GM23338 (cell line): Measurements from ENCODE around the gene SLC39A7. TPM values are rescaled to one million over a fixed set of nuclear protein-coding genes. Genes with fewer than 3 reads are reported as not detected.
"Not testable (repeated sequence)": the region's sequence is repeated elsewhere in the genome, so short reads cannot be mapped to it uniquely, and the experiment has no call there.

Experiments
- ATAC-seq: fragments of 200-7000 bp; cut with Tn5 transposase; 3 replicates; pipeline ENCODE4 v1.9.1; 2020
- DNase-seq: peaks from one replicate; pipeline ENCODE4 v3.0.0-alpha.2; 2015; ENCODE audit warnings: low spot score
- H2AFZ ChIP-seq: fragments of 200-600 bp; sonication (generic); 2 replicates; pipeline ENCODE4 v1.8.0; 2016; ENCODE audit warnings: antibody characterized with exemption, mild to moderate bottlenecking, moderate library complexity
- H3F3A ChIP-seq: fragments of 200-600 bp; sonication (generic); replicated peaks from 2 replicates; pipeline ENCODE4 v1.8.0; 2017; ENCODE audit warnings: antibody characterized with exemption, mixed run types, low read depth
- H3K27ac ChIP-seq: fragments of 200-600 bp; sonication (generic); 2 replicates; pipeline ENCODE4 v1.6.1; 2016; ENCODE audit warnings: low read depth
- H3K27me3 ChIP-seq: fragments of 200-600 bp; sonication (generic); 2 replicates; pipeline ENCODE4 v1.8.0; 2016; ENCODE audit warnings: mild to moderate bottlenecking, mixed run types, moderate library complexity; ENCODE audit not compliant: insufficient read depth
- H3K36me3 ChIP-seq: fragments of 200-600 bp; sonication (generic); 2 replicates; pipeline ENCODE4 v1.8.0; 2016; ENCODE audit warnings: mild to moderate bottlenecking; ENCODE audit not compliant: insufficient read depth
- H3K4me1 ChIP-seq: fragments of 200-600 bp; sonication (generic); 2 replicates; pipeline ENCODE4 v1.8.0; 2016; ENCODE audit warnings: mild to moderate bottlenecking, moderate library complexity; ENCODE audit not compliant: insufficient read depth
- H3K4me2 ChIP-seq: fragments of 200-600 bp; sonication (generic); 2 replicates; pipeline ENCODE4 v1.7.1; 2017; ENCODE audit warnings: mixed run types
- H3K4me3 ChIP-seq: fragments of 200-600 bp; sonication (generic); 2 replicates; pipeline ENCODE4 v1.6.1; 2016; ENCODE audit warnings: mixed run types
- H3K79me2 ChIP-seq: fragments of 200-600 bp; sonication (generic); replicated peaks from 2 replicates; pipeline ENCODE4 v1.8.0; 2017; ENCODE audit warnings: mild to moderate bottlenecking; ENCODE audit not compliant: insufficient read depth
- H3K9me2 ChIP-seq: fragments of 200-600 bp; sonication (generic); 2 replicates; pipeline ENCODE4 v1.8.0; 2017; ENCODE audit not compliant: insufficient read depth
- H4K20me1 ChIP-seq: fragments of 200-600 bp; sonication (generic); replicated peaks from 2 replicates; pipeline ENCODE4 v1.8.0; 2017; ENCODE audit warnings: mild to moderate bottlenecking; ENCODE audit not compliant: insufficient read depth
- H3K27ac Mint-ChIP-seq: 2 replicates; pipeline ENCODE4 v1.8.0; 2020; ENCODE audit warnings: inconsistent platforms, mild to moderate bottlenecking, moderate library complexity, mixed read lengths
- H3K27me3 Mint-ChIP-seq: 3 replicates; pipeline ENCODE4 v1.8.0; 2022; ENCODE audit warnings: low read depth, mild to moderate bottlenecking, moderate library complexity, mixed read lengths, inconsistent platforms; ENCODE audit not compliant: insufficient read depth, poor library complexity
- H3K36me3 Mint-ChIP-seq: 3 replicates; pipeline ENCODE4 v1.8.0; 2021; ENCODE audit warnings: low read depth, mild to moderate bottlenecking, inconsistent platforms, moderate library complexity, mixed read lengths
- H3K4me1 Mint-ChIP-seq: 3 replicates; pipeline ENCODE4 v1.8.0; 2020; ENCODE audit warnings: mild to moderate bottlenecking, inconsistent platforms, mixed read lengths
- H3K4me3 Mint-ChIP-seq: 3 replicates; pipeline ENCODE4 v1.8.0; 2021; ENCODE audit warnings: moderate library complexity, mild to moderate bottlenecking, inconsistent platforms, mixed read lengths
- H3K9me3 Mint-ChIP-seq: 3 replicates; pipeline ENCODE4 v1.8.0; 2020; ENCODE audit warnings: moderate library complexity, mild to moderate bottlenecking, inconsistent platforms, mixed read lengths
- CREB1 ChIP-seq: fragments of 250-450 bp; sonication (Bioruptor Pico); IDR thresholded peaks from 2 replicates; pipeline ENCODE4 v1.5.0; 2020; ENCODE audit warnings: low read depth, mild to moderate bottlenecking, moderate library complexity
- CTCF ChIP-seq, 2 experiments: fragments of 200-600 bp in 1 of 2; sonication (generic) in 1 of 2; conservative IDR thresholded peaks; 2 replicates each; pipeline versions ENCODE4 v1.5.1 to v1.6.1; 2016 to 2017; ENCODE audit warnings: antibody characterized with exemption in 2 of 2, low read depth in 2 of 2, mild to moderate bottlenecking in 2 of 2, moderate library complexity in 1 of 2
- ETS1 ChIP-seq: IDR thresholded peaks from 2 replicates; pipeline ENCODE4 v1.6.1; 2016; ENCODE audit warnings: antibody characterized with exemption
- EZH2 ChIP-seq: fragments of 200-600 bp; sonication (generic); IDR thresholded peaks from one replicate; pipeline ENCODE4 v1.8.0; 2017; ENCODE audit warnings: antibody characterized with exemption, mild to moderate bottlenecking, low read depth; ENCODE audit not compliant: unreplicated experiment
- EZH2phosphoT487 ChIP-seq: fragments of 200-600 bp; sonication (generic); IDR thresholded peaks from one replicate; pipeline ENCODE4 v1.8.1; 2018; ENCODE audit warnings: antibody characterized with exemption; ENCODE audit not compliant: unreplicated experiment
- JUNB ChIP-seq: IDR thresholded peaks from one replicate; pipeline ENCODE4 v1.6.1; 2016; ENCODE audit warnings: antibody characterized with exemption; ENCODE audit not compliant: unreplicated experiment
- NANOG ChIP-seq: IDR thresholded peaks from 2 replicates; pipeline ENCODE4 v1.6.1; 2016; ENCODE audit warnings: antibody characterized with exemption, borderline replicate concordance
- POLR2AphosphoS5 ChIP-seq: IDR thresholded peaks from 2 replicates; pipeline ENCODE4 v1.6.1; 2016; ENCODE audit warnings: antibody characterized with exemption, low read depth
- REST ChIP-seq: IDR thresholded peaks from one replicate; pipeline ENCODE4 v1.6.1; 2018; ENCODE audit warnings: antibody characterized with exemption; ENCODE audit not compliant: unreplicated experiment
- STAT1 ChIP-seq: IDR thresholded peaks from one replicate; pipeline ENCODE4 v1.6.1; 2016; ENCODE audit warnings: antibody characterized with exemption; ENCODE audit not compliant: unreplicated experiment
- ZNF114 ChIP-seq: fragments of 250-450 bp; sonication (Bioruptor Pico); IDR thresholded peaks from 2 replicates; pipeline ENCODE4 v1.5.0; 2020; ENCODE audit warnings: mild to moderate bottlenecking, moderate library complexity
- ZNF331 ChIP-seq: fragments of 250-450 bp; sonication (Bioruptor Pico); IDR thresholded peaks from 2 replicates; pipeline ENCODE4 v1.5.0; 2020; ENCODE audit warnings: low read depth, mild to moderate bottlenecking, moderate library complexity
- polyA plus RNA-seq: library from polyadenylated mRNA; unstranded; fragments of >200 nt; fragmentation: Nextera tagmentation; extraction: Ambion mirVana; gene quantifications from 2 replicates; pipeline ENCODE4 v1.2.1, GENCODE V29; 2016
- total RNA-seq: library from RNA; depleted of rRNA; stranded (reverse); fragments of >200 nt; shearing (Covaris generic); gene quantifications from 2 replicates; pipeline ENCODE4 v1.2.3, GENCODE V29; 2014

SLC39A7 gene
- total and polyA plus RNA-seq, 2 experiments from 2014 or later, result 9.0 to 75.9 TPM

- H3K27me3 Mint-ChIP-seq, result peaks cover 66% of the 10 kb centered on the region
- Histone ChIP-seq H3K9me2 (no peaks in the 10 kb centered on the region), H3K4me2 (no peak overlapping the region), H3K4me3 (no peak overlapping the region), H3K27me3 (peaks cover 89% of the 10 kb centered on the region), H4K20me1 (peaks cover 3% of the 10 kb centered on the region), H3K4me1 (peaks cover 17% of the 10 kb centered on the region), H2AFZ (no peak overlapping the region), H3K79me2 (no peaks in the 10 kb centered on the region), H3F3A (no peaks in the 10 kb centered on the region; the same call in 1 of the 2 replicates), H3K36me3 (no peaks in the 10 kb centered on the region), H3K27ac (no peak overlapping the region)
- H3K27ac Mint-ChIP-seq, result no peak overlapping the region
- H3K36me3 Mint-ChIP-seq, result no peaks in the 10 kb centered on the region; the same call in 2 of the 3 replicates
- ATAC-seq, result peak; percentile 12
- peaks cover 18% of the 10 kb centered on the region for H3K4me1 Mint-ChIP-seq
- TF ChIP-seq STAT1, result no peak
- TF ChIP-seq CTCF (conservative IDR thresholded peaks at IDR 0.05; ENCODE audit: low read depth in 2 of 2), result no peak
- no peak for TF ChIP-seq JUNB
- TF ChIP-seq NANOG, result no peak
- TF ChIP-seq EZH2phosphoT487, result no peak
- TF ChIP-seq CREB1 (CRISPR knock-in tag), result no peak
- no peak for TF ChIP-seq ZNF114 (CRISPR knock-in tag)
- no peak for TF ChIP-seq REST
- no peak for TF ChIP-seq ZNF331 (CRISPR knock-in tag)
- no peak for TF ChIP-seq POLR2AphosphoS5
- no peak for TF ChIP-seq EZH2
- TF ChIP-seq ETS1, result no peak
- DNase-seq, result peak; percentile 44
- H3K4me3 Mint-ChIP-seq, result no peak overlapping the region; the same call in 2 of the 3 replicates
- peaks cover 3% of the 10 kb centered on the region; the same call in 1 of the 3 replicates for H3K9me3 Mint-ChIP-seq
Observed at GRCh38 chr6:33217681-33218080, 17.0 kb downstream of the SLC39A7 start.

- not testable (repeated sequence) for H3K27ac ChIP-seq, DNase-seq, H3K27me3 Mint-ChIP-seq, H3K9me2 ChIP-seq, H3K9me3 Mint-ChIP-seq, H3F3A ChIP-seq, H3K27me3 ChIP-seq, H3K36me3 ChIP-seq, H3K36me3 Mint-ChIP-seq, H2AFZ ChIP-seq, H4K20me1 ChIP-seq, H3K79me2 ChIP-seq
- peak overlapping the region; percentile 30 for H3K4me3 ChIP-seq
- H3K4me2 ChIP-seq, result peak overlapping the region; percentile 33
- peak; percentile 57; the same call in 2 of the 3 replicates for ATAC-seq
- peaks cover 20% of the 10 kb centered on the region for H3K4me1 ChIP-seq
- Mint-ChIP-seq H3K4me3 (peak overlapping the region; percentile 42), H3K27ac (peak overlapping the region; percentile 68), H3K4me1 (peaks cover 15% of the 10 kb centered on the region)
Observed at GRCh38 chr6:33226503-33227120, 25.9 kb downstream of the SLC39A7 start.
